ENCODE measurements around the gene STEAP1.

GRCh38 chr7:90190995-90191394, 36.7 kb downstream of the STEAP1 start:
- no peak for TF ChIP-seq POLR2AphosphoS5 (IDR thresholded peaks at IDR 0.05; ENCODE audit: low read depth, low read length)
- TF ChIP-seq SIN3A (IDR thresholded peaks at IDR 0.05; ENCODE audit: borderline replicate concordance, insufficient read depth, low read length): no peak
